ENCODE results near the gene CERCAM.

Gene CERCAM

DNA sequence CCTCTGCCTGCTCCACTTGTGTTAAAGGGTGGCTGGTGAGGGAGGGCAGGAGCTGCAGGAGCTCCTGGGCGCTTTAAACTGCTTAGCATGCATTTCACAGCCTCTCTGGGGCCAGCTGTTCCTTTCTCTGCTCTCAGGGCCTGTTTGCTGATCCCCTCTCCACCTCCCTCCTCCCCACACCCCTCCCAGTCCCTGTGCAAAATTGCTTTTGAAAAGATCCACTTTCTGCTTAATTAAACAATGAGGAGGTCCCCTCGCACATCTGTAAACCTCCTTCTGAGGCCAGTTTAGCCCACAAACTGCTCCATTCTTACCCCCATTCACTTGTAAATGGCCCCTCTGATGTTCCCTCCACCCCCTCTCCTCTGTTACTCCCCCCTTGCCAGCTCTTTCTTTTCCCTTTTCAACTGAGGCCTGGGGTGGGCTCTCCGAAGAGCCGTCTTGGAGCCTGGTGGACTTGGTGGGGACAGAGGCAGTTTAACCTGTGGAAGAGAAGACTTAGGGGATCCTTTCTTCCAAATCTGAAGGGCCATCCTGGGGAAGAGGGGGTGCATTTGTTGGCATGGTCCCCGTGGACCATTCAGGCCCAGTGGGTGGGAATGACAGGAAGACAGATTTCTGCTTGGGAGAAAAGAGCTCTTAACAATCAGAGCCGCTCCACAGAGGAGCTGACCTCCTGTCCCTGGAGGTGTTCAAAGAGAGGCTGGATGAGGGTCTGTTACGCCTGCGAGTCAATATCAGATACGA lies 37.5 kb upstream of the CERCAM start:
- Histone ChIP-seq H3K36me3 (ENCODE audit: insufficient read depth, low read length) (peaks cover 6% of the 10 kb centered on the region; the same call in 1 of the 2 replicates), H3K9me3 (ENCODE audit: low read depth, low read length) (no peaks in the 10 kb centered on the region), H3K4me3 (no peak overlapping the region), H3K27ac (0 out of 2 replicates have a peak overlapping the region, but pooled peaks have one; percentile 0), H3K9ac (ENCODE audit: insufficient read length) (no peak overlapping the region)
- no peak for DNase-seq (ENCODE audit: low read depth, low spot score)
- TF ChIP-seq FOXP2 (optimal IDR thresholded peaks at IDR 0.05; ENCODE audit: control extremely low read depth, extremely low read length, insufficient read depth) (no peak), EZH2 (IDR thresholded peaks at IDR 0.05) (no peak), POLR2AphosphoS5 (IDR thresholded peaks at IDR 0.05; ENCODE audit: borderline replicate concordance, low read depth, low read length) (no peak)

DNA sequence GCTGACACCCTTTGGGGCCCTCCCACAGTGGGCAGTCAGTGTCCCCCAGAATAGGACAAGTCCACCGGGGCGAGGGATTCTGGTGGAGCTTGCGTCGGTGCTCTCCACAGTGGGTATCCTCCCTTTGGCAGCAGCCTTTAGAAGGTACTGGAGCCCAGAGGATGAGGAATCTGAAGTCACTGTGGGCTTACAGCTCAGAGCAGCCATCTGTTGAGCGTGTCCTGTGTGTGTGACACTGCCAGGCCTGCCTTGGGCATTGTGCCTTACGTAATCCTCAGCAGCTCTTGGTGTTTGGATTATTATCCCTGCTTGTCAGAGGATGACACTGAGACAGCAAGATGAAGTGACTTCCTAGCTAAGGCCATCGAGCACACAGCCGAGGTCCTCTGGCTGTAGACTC lies 36.9 kb upstream of the CERCAM start:
- no peak overlapping the region for H3K9ac ChIP-seq (ENCODE audit: insufficient read length)
- no peak for DNase-seq (ENCODE audit: low read depth, low spot score)
- H3K36me3 ChIP-seq (ENCODE audit: insufficient read depth, low read length): peaks cover 6% of the 10 kb centered on the region; the same call in 1 of the 2 replicates
- TF ChIP-seq POLR2AphosphoS5 (IDR thresholded peaks at IDR 0.05; ENCODE audit: borderline replicate concordance, low read depth, low read length) (no peak), FOXP2 (optimal IDR thresholded peaks at IDR 0.05; ENCODE audit: control extremely low read depth, extremely low read length, insufficient read depth) (no peak), EZH2 (IDR thresholded peaks at IDR 0.05) (no peak)
- no peaks in the 10 kb centered on the region for H3K9me3 ChIP-seq (ENCODE audit: low read depth, low read length)
- H3K4me3 ChIP-seq: no peak overlapping the region
- H3K27ac ChIP-seq: no peak overlapping the region

DNA sequence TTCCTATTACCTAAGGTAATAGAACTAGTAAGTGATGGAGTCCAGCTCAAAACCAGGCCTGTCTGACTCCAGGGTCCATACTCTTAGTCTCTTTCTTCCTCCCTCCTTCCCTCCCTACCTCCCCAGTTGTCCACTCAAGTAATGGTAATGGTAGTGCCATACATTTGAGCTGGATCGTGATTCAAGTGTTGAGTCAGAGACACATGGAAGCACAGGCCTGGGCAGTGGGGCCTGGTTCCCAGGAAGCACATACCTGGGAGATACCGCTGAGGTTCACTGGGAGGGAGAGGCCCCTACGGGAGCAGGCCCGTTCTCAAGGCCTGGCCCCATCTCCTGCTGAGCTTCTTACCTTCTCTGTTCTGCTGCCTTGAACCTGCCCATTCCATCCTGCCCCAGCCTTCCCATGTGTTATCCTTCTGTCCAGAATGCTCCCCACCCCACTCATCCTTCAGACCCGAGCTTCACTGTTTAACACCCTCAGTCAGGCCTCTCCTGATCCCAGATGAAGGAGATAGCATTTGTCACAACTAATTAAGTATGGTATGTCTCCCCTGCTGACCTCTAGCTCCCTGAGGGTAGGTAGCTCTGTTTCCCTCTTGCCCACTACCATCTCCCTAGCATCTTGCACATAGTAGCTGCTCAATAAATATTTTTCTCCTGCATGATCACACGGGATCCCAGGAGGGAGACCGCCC lies 35.7 kb upstream of the CERCAM start:
- Histone ChIP-seq H3K9me3 (ENCODE audit: low read depth, low read length) (no peaks in the 10 kb centered on the region), H3K36me3 (ENCODE audit: insufficient read depth, low read length) (peaks cover 10% of the 10 kb centered on the region; the same call in 1 of the 2 replicates), H3K27ac (no peak overlapping the region), H3K4me3 (no peak overlapping the region), H3K9ac (ENCODE audit: insufficient read length) (no peak overlapping the region)
- no peak for DNase-seq (ENCODE audit: low read depth, low spot score)
- no peak for TF ChIP-seq POLR2AphosphoS5 (IDR thresholded peaks at IDR 0.05; ENCODE audit: borderline replicate concordance, low read depth, low read length)
- no peak for TF ChIP-seq EZH2 (IDR thresholded peaks at IDR 0.05)
- TF ChIP-seq FOXP2 (optimal IDR thresholded peaks at IDR 0.05; ENCODE audit: control extremely low read depth, extremely low read length, insufficient read depth): no peak

DNA sequence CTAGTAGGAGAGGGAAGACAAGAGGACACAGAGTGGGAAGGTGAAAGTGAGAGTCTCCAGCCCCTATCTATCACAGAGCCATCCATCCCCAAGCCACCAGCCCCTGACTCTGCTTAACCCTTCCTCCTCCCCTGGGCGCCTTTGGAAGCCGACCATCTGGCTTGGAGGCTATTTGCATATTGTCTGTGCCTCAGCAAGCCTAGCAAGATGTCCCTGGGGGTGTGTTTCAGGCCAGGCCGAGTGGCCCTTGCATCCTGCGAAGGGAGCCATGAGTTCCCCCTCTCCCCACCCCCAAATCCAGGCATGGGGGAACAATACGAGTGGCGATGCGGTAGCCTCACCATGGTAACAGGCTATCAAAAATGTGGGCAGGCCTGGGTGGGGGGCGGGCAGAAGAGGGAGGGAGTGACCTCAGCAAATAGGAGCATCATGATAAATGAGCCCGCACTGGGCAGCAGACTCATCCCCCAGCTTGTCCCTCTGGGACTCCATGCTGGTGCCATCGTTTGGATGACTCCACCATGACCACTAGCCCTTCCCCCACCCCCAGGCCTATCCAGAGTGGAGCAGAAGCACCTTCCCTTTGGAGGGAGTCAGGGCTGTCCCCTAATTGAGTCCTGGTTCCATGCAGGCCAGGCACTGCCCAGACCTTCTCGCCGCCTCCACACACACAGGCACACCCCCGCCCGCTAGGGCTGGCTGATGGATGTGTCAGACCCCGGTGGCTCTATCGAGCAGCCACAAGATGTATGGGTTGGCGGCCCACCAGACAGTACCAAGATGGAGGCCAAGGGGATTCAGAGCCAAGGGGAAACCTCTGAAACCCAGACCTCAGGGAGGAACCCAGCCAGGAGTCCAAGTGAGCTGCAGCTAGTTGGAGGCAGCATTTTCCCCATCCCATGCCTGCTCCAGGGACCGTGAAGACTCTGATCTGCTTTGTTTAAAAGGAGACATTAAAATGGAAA lies 34.9 kb upstream of the CERCAM start:
- Histone ChIP-seq H3K9ac (ENCODE audit: insufficient read length) (no peak overlapping the region), H3K9me3 (ENCODE audit: low read depth, low read length) (no peaks in the 10 kb centered on the region), H3K27ac (no peak overlapping the region), H3K4me3 (no peak overlapping the region), H3K36me3 (ENCODE audit: insufficient read depth, low read length) (peaks cover 10% of the 10 kb centered on the region; the same call in 1 of the 2 replicates)
- no peak for TF ChIP-seq POLR2AphosphoS5 (IDR thresholded peaks at IDR 0.05; ENCODE audit: borderline replicate concordance, low read depth, low read length)
- TF ChIP-seq EZH2 (IDR thresholded peaks at IDR 0.05): no peak
- TF ChIP-seq FOXP2 (optimal IDR thresholded peaks at IDR 0.05; ENCODE audit: control extremely low read depth, extremely low read length, insufficient read depth): no peak
- no peak for DNase-seq (ENCODE audit: low read depth, low spot score)

DNA sequence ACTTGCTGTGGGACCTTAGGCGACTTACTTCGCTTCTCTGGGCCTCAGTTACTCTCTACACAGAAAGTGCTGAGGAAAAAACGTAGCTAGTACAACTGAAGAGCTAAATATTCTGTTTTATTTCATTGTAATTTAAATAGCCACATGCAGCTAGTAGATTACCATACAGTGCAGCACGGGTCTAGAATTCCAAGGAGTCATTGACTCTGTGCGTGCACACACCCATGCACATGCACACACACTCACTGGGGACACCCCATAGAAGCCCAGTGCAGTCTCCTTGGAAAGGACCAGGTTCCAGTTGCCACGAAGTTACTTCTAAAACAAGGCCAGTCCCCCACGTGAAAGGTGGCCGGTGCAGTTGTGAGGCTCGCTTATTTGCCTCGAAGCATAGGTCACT lies 32.5 kb upstream of the CERCAM start:
- Histone ChIP-seq H3K4me3 (no peak overlapping the region), H3K27ac (no peak overlapping the region), H3K9ac (ENCODE audit: insufficient read length) (no peak overlapping the region), H3K9me3 (ENCODE audit: low read depth, low read length) (no peaks in the 10 kb centered on the region), H3K36me3 (ENCODE audit: insufficient read depth, low read length) (peaks cover 10% of the 10 kb centered on the region; the same call in 1 of the 2 replicates)
- TF ChIP-seq FOXP2 (optimal IDR thresholded peaks at IDR 0.05; ENCODE audit: control extremely low read depth, extremely low read length, insufficient read depth) (no peak), POLR2AphosphoS5 (IDR thresholded peaks at IDR 0.05; ENCODE audit: borderline replicate concordance, low read depth, low read length) (no peak), EZH2 (IDR thresholded peaks at IDR 0.05) (no peak)
- DNase-seq (ENCODE audit: low read depth, low spot score): no peak

DNA sequence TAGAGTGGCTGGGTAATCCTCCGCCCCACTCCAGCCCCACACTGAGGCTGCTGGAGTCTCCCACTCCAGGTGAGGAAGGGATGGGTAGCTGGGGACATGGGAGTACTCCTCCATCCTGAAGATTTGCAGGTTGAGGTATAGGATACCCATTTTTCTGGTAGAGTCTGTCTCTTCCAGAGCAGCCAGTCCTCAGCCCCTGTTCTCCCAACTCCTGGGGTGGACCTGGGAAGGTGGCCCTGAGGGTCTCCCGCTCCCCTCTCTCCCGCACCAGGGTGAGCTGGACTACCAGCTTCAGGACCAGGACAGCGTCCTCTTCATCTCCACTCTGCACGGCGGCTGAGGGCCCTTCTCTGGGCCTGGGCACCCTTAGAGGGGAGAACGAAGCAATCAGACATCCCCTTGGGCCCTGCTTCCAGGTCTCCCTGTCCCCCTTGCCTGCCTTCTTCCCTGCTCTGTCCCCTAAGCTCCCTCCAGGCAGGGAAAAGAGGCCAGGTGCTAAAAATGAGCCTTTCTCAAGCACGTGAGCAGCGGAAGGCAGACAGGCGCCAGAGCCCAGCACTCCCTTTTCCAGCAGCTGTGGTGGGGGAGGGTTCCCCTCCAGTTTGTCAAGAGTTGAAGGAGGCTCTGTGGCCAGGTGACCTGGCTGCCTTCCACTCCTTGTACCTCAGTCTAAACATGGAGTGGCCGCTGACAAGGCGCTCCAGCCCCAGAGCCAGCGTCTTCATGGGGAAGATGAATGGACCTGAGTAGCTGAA lies 31.1 kb upstream of the CERCAM start:
- H3K27ac ChIP-seq: no peak overlapping the region
- no peaks in the 10 kb centered on the region for H3K9me3 ChIP-seq (ENCODE audit: low read depth, low read length)
- peaks cover 10% of the 10 kb centered on the region; the same call in 1 of the 2 replicates for H3K36me3 ChIP-seq (ENCODE audit: insufficient read depth, low read length)
- TF ChIP-seq EZH2 (IDR thresholded peaks at IDR 0.05) (no peak), POLR2AphosphoS5 (IDR thresholded peaks at IDR 0.05; ENCODE audit: borderline replicate concordance, low read depth, low read length) (no peak), FOXP2 (optimal IDR thresholded peaks at IDR 0.05; ENCODE audit: control extremely low read depth, extremely low read length, insufficient read depth) (no peak)
- DNase-seq (ENCODE audit: low read depth, low spot score): no peak
- no peak overlapping the region for H3K4me3 ChIP-seq
- no peak overlapping the region for H3K9ac ChIP-seq (ENCODE audit: insufficient read length)

DNA sequence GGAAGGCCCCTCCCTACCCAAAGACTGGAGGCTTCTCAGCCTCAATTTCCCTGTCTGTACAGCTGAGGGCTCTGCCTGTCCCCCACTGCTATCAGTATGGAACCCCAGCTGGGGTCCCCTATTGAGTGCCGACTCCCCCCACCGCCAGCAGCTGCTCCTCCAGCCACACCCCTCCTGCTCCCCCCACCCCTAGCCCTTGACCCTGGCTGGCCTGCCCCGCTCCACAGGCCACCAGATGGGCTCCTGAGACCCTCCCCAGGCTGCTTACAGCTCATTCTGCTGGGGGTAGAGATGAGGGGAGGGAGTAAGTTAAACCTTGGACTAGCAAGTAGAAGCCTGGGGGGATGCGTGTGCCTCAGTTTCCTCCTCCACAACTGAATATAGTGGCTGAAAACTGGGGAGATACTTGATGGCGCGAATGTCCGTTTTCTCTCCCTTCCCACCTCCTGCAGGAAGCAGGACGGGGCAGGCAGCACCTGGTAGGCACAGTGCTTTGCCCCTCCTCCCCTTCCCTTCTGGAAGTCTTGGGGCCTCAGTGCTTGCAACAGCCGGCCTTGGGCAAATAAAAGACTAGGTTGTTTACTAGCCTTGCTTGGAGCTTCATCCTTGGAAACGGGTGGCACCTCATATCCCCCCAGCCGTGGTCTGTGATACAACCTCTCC lies 30.4 kb upstream of the CERCAM start:
- peaks cover 10% of the 10 kb centered on the region; the same call in 1 of the 2 replicates for H3K36me3 ChIP-seq (ENCODE audit: insufficient read depth, low read length)

More for the DNA sequence above, 30.4 kb upstream of the CERCAM start:
- TF ChIP-seq POLR2AphosphoS5 (IDR thresholded peaks at IDR 0.05; ENCODE audit: borderline replicate concordance, low read depth, low read length) (no peak), FOXP2 (optimal IDR thresholded peaks at IDR 0.05; ENCODE audit: control extremely low read depth, extremely low read length, insufficient read depth) (no peak), EZH2 (IDR thresholded peaks at IDR 0.05) (no peak)
- Histone ChIP-seq H3K27ac (no peak overlapping the region), H3K9me3 (ENCODE audit: low read depth, low read length) (no peaks in the 10 kb centered on the region), H3K4me3 (no peak overlapping the region), H3K9ac (ENCODE audit: insufficient read length) (no peak overlapping the region)
- DNase-seq (ENCODE audit: low read depth, low spot score): no peak

All from SK-N-MC (cell line).